Measurements from ENCODE around the gene PAXX. TPM values are rescaled to one million over a fixed set of nuclear protein-coding genes. Genes with fewer than 3 reads are reported as not detected.

Gene PAXX
- total and polyA plus RNA-seq, 2 donors (not counting 1 experiment from before 2014, with no cell fraction given), result 74.8 to 167 TPM

DNA sequence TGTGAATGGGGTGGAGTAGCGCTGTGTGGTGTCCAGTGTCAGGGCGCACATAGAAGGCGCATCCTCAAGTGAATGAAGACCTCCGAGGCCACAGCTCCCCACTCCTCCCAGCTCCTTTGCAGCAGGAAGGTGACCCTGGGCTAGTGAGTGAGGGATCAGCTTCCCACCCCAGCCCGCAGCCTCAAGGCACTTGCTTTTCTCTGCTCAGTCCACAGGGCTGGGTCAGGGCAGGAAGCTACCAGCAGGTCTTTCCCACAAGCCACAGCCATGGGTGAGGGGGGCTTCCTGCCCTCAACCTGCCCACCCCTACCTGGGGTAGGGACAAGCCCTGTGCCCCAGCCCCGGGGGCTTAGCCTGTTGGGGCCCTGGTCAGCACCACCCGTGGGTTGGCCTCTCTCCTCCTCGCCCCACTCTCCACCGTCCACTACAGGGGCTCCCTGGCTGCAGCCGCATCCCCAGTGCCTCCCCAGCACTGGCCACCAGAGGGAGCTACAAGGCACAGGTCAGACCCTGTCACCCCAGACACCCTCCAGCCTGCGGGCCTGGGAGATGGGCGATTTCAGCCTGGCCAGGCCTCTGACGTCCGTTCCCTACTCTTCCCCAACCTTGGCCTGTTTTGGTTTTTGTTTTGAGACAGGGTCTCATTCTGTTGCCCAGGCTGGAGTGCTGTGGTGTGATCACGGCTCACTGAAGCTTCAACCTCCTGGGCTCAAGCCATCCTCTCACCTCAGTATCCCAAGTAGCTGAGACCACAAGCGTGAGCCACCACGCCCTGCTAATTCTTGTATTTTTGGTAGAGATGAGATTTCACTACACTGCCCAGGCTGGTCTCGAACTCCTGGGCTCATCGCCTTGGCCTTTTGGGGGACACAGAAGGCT lies 37.1 kb downstream of the PAXX start:
- DNase-seq (peak; percentile 85), ATAC-seq (ENCODE audit: low read depth) (peak; percentile 31)
- intact Hi-C loops (cut with micrococcal nuclease), result loop anchor here (1.0 to 2.0 kb wide), 2 partner anchors 36 to 242 kb away; partner anchors contain the start of gene PAXX
- Histone ChIP-seq H3K79me2 (ENCODE audit: control insufficient read depth, insufficient read depth, low read length) (peaks cover 12% of the 10 kb centered on the region), H3K9ac (ENCODE audit: low read length) (peak overlapping the region; percentile 70), H3K9me3 (ENCODE audit: control extremely low read depth in 1 of 3, control insufficient read depth in 2 of 3, insufficient read depth in 1 of 3, low read length in 2 of 3) (peaks cover 0 to 7% (median 0%) of the 10 kb centered on the region in 3 donors), H3K27ac (ENCODE audit: low read length in 2 of 2) (peak overlapping the region in 1 of 2 donors; percentile 71), H3K36me3 (replicated peaks in 1 of 2; ENCODE audit: control extremely low read depth in 1 of 2, control insufficient read depth in 1 of 2, extremely low read depth in 1 of 2, insufficient read depth in 2 of 2, low read length in 1 of 2) (no peaks in the 10 kb centered on the region), H3K4me2 (replicated peaks; ENCODE audit: low read depth, low read length, poor library complexity, severe bottlenecking) (peak overlapping the region; percentile 100), H3K27me3 (replicated peaks in 1 of 4; ENCODE audit: control extremely low read depth in 1 of 4, control insufficient read depth in 3 of 4, insufficient read depth in 4 of 4, low read length in 3 of 4) (no peaks in the 10 kb centered on the region), H3K4me3 (ENCODE audit: control extremely low read depth in 1 of 5, extremely low read depth in 1 of 5, insufficient read depth in 1 of 5, low read depth in 2 of 5, low read length in 4 of 5) (peak overlapping the region; percentile 4 to 77 (median 66)), H3K4me1 (ENCODE audit: control insufficient read depth in 2 of 2, insufficient read depth in 2 of 2, low read length in 2 of 2) (peaks cover 61 to 78% of the 10 kb centered on the region in 2 donors), H2AFZ (ENCODE audit: insufficient read depth, low read depth, low read length, poor library complexity, severe bottlenecking) (peak overlapping the region; percentile 25), H4K20me1 (ENCODE audit: control insufficient read depth, insufficient read depth, low read length, poor library complexity, severe bottlenecking) (peaks cover 11% of the 10 kb centered on the region)
- POLR2A ChIA-PET, result interaction anchor here (0.6 to 3.0 kb wide), 11 partner anchors 18 to 410 kb away, joined by 3 to 19 read pairs (median 3); partner anchors contain the start of genes CLIC3 and PAXX
- TF ChIP-seq, protein P1, sequence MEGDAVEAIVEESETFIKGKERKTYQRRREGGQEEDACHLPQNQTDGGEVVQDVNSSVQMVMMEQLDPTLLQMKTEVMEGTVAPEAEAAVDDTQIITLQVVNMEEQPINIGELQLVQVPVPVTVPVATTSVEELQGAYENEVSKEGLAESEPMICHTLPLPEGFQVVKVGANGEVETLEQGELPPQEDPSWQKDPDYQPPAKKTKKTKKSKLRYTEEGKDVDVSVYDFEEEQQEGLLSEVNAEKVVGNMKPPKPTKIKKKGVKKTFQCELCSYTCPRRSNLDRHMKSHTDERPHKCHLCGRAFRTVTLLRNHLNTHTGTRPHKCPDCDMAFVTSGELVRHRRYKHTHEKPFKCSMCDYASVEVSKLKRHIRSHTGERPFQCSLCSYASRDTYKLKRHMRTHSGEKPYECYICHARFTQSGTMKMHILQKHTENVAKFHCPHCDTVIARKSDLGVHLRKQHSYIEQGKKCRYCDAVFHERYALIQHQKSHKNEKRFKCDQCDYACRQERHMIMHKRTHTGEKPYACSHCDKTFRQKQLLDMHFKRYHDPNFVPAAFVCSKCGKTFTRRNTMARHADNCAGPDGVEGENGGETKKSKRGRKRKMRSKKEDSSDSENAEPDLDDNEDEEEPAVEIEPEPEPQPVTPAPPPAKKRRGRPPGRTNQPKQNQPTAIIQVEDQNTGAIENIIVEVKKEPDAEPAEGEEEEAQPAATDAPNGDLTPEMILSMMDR (IDR thresholded peaks at IDR 0.05), result peak; percentile 87
- TF ChIP-seq EZH2 (IDR thresholded peaks at IDR 0.05; ENCODE audit: borderline replicate concordance, insufficient read depth, low read depth, low read length, poor library complexity, severe bottlenecking), result no peak
- Mint-ChIP-seq H3K27ac (peak overlapping the region; percentile 92), H3K9me3 (ENCODE audit: insufficient read depth) (no peaks in the 10 kb centered on the region), H3K4me3 (peak overlapping the region; percentile 90), H3K4me1 (peaks cover 66% of the 10 kb centered on the region), H3K27me3 (no peaks in the 10 kb centered on the region)
- 8% methylated on average over 11 of the region's 19 CpGs for WGBS (ENCODE audit: insufficient coverage)
- CTCF ChIA-PET, result interaction anchor here (0.6 to 5.9 kb wide), 44 partner anchors 9 to 263 kb away, joined by 3 to 49 read pairs (median 5); partner anchors contain the start of genes AJM1, C8G, CLIC3 and CYSRT1
